Measurements from ENCODE around the gene ADAMTS16.

Gene ADAMTS16

DNA sequence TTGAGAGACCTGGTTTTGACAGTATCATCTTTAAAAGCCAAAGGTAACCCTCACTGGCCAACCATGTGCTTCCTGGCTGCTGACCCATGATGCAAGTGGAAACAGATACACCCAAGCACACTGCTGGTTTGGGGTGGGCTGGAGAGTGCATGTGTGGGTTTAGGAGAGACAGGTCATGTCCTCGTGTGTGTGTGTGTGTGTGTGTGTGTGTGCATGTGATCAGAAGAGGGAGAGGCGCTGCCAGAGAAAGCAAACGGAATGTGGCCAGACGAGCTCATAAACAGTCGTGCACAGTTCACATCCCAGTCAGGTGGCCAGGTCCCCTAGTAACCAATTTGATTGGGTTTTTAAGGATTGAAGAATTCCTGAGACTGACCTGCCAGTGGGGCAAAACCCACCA is 169.5 kb downstream of the ADAMTS16 start:
- no peak for DNase-seq (ENCODE audit: low read depth in 2 of 2, low spot score in 1 of 2)

DNA sequence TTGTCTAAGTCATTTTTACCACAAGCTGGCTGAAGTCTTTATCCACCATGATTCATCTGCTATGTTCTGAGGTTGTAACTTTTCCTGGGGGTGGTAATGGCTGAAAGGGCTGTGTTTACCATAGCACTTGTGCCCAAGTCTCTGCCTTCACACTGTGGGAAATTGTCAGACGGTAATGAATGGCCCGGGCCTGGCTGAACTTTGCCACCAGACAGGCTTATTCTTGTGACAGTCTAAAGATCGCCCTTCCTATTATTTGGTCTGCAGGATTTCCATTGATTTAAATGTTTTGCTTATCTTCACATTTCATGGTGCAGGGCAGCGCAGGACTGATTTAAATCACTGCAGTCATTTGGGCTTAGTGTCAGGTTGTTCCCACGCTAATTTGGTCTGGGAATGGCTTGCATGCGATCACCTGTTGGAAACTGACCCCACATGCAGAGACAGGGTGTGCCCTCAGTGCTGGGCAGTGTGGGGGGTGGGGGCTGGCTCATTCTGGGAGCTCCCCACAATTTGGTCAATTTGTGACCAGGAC is 173.0 kb downstream of the ADAMTS16 start:
- DNase-seq (ENCODE audit: low read depth in 2 of 2, low spot score in 1 of 2): no peak

DNA sequence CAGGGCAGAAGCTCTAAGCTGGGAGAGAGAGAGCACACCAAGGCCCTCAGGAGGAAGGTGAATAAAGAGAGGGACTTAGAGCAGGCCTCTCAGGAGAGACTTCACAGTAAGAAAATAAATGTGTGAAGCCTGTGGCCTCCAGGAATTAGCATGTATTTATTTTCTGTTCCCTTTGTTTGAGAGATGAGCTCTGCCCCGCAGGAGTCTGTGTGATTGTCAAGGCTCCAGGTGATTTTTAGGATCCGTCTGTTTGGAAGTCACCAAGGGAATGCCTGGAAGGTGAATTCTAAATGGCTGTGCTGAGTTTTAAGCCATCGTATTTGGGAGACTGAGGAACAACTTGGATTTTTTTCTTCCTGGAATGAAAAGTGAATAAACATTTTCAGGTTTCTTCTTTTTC is 174.0 kb downstream of the ADAMTS16 start:
- DNase-seq (ENCODE audit: low read depth in 2 of 2, low spot score in 1 of 2): no peak

DNA sequence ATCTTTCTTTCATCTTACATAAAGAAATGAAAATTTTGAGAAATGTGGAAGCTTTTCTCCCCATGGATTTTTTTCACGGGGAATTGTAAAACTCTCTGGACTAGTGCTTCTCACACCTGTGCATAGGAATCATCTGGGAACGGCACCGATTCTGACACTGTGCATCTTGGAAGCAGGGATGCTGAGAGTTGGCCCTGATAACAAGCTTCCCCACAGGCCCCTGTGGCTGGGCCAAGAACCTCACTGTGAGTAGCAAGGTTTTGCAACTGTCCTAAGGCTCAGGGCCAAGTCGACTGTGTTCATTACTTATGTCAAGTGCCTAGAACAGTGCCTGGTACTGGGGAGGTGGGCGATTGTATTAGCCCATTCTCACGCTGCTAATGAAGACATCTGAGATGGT is 174.5 kb downstream of the ADAMTS16 start:
- DNase-seq (ENCODE audit: low read depth in 2 of 2, low spot score in 1 of 2): no peak

DNA sequence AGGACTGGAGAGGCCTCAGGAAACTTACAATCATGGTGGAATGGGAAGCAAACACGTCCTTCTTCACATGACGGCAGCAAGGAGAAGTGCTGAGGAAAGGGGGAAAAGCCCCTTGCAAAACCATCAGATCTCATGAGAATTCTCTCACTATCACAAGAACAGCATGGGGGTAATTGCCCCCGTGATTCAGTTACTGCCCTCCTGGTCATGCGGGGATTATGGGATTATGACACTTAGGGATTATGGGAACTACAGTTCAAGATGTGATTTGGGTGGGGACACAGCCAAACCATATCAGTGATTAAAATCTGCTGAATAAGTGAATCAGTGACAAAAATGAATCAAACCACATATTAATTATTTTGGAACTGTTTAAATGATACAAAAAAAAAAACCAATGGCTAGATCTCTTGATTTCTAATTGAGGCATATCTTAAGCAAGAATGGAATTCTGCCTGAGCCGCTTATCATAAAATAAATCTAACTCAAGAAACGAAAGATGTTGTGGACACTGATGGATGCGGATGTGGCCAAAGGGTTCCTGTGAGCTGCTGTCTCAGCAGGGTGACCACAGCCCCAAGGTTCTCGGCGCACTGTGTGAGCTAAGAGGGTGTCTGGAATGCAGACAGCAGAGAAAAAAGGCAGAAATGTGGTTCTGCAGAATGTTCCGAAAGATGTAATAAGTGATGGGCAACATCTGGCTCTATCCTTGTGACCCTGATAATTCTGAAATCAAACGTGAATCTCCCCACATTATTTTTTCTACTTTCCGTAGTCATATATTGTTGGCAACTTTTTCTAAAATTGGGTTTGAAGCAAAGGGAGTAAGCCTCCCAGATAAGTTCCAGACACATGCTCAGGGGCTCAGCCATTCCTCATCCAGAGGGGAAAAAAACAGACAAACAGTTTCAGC is 175.2 kb downstream of the ADAMTS16 start:
- DNase-seq (ENCODE audit: low read depth in 2 of 2, low spot score in 1 of 2): no peak

DNA sequence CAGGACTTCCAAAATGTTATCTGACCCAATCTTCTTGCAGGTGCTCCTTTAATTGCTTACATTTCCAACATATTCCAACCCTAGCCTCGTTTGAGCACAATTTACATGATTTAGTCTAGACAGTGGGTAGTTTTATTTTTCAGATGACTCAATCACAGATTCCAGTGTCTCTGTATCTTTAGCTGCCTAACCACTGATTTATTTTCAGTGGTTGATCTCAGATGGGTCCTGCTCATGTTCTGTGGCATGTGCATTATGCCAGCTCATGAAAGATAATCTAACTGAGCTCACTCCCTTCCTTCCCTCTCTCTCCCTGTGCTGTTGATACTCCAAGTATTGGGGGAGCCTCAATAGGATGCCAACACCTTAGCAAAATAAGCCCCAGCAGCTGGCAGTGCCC is 176.2 kb downstream of the ADAMTS16 start:
- no peak for DNase-seq (ENCODE audit: low read depth in 2 of 2, low spot score in 1 of 2)

DNA sequence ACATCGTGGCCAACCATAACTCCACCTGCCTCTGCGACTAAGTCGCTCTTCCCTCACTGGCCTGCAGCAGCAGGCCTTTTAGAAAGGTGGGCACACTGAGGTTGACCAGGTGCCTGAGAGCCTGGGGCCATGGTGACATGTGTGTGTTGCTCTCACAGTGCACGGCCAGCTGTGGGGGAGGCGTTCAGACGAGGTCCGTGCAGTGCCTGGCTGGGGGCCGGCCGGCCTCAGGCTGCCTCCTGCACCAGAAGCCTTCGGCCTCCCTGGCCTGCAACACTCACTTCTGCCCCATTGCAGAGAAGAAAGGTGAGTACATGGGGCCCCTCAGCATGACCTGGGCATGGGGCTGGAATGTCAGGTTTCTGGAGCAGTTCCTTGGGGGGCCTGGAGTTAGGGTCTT is 177.8 kb downstream of the ADAMTS16 start:
- DNase-seq (ENCODE audit: low read depth in 2 of 2, low spot score in 1 of 2): no peak

DNA sequence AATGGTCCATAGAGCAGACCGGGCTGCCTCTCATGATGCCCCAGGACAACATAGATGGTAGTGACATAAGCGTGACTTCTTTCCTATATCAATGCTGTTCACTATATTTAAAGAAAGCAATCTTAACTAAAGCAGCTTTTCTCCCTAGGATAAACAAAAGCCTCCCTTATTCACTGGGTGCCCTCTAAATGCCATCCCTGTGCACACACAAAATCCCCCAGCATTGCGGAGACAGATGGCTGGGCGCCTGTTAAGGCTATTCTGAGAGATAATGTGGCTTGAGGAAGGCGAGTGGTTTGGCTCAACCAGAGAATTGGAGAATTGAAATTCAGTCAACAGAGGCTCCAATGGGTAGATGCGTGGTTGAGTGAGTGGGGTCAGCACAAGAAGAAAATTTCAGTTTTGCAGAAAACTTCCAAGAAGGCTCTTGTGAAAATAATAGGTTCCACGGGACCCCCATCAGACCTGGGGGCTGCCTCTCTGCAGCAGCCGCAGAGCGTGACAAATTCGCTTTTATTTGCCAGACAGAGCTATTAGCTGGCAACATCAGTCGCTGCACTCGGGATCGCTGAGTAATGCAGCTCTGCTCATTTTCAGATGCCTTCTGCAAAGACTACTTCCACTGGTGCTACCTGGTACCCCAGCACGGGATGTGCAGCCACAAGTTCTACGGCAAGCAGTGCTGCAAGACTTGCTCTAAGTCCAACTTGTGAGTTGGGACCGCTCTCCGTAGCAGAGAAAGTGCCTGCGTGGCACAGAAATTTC is 178.5 kb downstream of the ADAMTS16 start:
- DNase-seq (ENCODE audit: low read depth in 2 of 2, low spot score in 1 of 2): no peak

DNA sequence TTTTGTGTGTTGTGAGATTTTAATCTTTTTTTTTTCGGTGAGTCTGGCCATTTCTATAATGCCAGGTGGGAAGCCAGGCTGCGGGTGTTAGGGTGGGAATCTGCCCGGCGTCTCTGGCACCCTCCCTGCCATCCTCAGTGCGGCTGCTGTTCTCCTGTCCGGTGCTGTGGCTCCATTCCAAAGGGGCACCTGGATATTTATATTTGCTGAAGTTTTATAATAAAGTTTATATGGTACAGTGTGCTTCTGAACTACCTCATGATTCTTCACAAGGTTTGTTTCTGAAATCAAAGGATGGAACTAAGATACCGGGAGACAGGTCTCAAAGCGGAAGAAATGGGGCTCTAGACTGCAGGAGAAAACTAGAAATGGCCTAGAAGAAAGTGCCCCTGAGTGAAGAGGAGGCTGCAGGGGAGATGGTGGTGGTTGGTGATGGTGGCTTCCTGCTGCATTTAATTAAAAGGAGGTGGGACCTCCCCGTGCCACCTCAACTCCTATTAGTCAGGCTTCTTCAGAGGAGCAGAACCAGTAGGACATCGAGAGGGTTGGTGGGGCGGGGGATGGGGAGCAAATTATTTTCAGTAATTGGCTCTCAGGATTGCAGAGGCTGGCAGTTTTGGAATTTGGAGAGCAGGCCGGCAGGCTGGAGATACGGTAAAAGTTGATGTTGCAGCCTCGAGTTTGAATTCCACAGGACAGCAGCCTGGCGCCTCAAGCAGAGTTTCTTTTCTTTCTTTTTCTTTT is 180.1 kb downstream of the ADAMTS16 start:
- no peak for DNase-seq (ENCODE audit: low read depth in 2 of 2, low spot score in 1 of 2)

DNA sequence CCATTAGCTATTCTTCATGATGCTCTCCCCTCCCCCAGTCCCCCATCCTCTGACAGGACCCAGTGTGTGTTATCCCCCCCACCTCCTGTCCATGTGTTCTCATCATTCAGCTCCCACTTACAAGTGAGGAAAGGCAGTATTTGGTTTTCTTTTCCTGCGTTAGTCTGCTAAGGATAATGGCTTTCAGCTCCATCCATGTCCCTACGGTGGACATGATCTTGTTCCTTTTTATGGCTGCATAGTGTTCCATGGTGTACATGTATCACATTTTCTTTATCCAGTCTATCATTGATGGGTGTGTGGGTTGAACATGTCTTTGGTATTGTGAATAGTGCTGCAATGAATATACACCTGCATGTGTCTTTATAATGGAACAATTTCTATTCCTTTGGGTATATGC is 181.0 kb downstream of the ADAMTS16 start:
- no peak for DNase-seq (ENCODE audit: low read depth in 2 of 2, low spot score in 1 of 2)

DNA sequence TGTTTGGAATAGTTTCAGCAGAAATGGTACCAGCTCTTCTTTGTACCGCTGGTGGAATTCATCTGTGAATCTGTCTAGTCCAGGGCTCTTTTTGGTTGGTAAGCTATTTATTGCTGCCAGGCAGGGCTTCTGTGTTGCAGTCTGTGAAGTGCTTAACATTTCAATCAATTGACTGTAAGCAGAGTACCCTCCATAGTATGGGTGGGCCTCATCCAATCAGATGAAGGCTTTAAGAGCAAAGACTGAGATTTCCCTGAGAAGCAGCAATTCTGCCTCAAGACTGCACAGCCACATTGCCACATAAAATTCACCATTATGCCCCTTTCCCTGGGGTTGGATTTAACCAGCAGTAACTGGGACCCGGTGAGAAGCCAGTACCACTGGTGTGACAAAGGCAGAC is 183.4 kb downstream of the ADAMTS16 start:
- DNase-seq (ENCODE audit: low read depth in 2 of 2, low spot score in 1 of 2): no peak

DNA sequence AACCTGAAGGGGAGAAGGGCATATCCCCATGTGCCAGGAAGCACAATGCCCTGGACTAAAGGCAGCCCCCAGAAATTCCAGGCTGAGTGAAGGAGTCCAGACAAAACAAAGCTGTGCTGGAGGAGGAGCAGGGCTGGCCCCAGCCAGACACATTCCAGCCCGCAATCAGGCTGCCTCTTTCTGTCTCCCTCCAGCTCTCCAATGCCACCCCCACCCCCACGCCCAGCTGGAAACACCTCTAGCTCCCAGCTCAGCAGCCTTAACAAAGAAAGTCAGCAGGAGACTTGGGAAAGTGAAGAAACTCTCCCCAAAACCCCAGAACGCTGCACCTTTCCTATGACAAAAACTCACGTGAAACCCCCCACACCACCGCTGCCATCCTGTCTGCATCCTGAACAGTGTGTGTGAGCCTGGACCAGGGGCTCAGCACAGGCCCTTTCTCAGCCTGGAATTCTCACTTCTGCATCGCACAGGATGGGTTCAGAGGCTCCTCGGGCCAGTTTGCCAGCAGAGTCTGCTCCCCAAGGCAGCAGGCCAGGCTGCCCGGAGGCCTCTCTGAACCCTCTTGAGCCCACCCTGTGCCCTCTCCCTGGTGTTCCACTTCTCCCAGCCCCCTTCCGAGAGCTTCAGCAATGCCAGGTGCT is 186.1 kb downstream of the ADAMTS16 start:
- DNase-seq (ENCODE audit: low read depth in 2 of 2, low spot score in 1 of 2): no peak

DNA sequence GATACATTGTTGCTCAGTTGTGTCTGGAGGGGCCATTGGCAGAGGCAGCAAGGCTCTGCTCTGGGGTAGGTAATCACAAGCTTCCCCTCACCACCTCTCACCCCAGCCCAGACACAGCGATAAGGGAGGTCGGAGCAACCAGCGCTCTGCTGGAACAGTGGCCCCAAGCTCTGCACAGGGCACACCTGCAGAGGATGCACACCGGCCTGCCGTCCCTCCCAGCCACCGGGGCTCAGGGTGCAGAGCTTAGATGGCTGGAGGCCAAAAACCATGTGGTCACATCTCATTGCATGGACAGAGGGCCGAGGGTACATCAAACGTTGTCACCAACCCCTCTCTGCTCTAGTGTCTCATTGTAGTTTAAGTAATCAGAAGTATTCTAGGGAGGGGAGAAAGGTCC is 187.0 kb downstream of the ADAMTS16 start:
- DNase-seq (ENCODE audit: low read depth in 2 of 2, low spot score in 1 of 2): no peak

DNA sequence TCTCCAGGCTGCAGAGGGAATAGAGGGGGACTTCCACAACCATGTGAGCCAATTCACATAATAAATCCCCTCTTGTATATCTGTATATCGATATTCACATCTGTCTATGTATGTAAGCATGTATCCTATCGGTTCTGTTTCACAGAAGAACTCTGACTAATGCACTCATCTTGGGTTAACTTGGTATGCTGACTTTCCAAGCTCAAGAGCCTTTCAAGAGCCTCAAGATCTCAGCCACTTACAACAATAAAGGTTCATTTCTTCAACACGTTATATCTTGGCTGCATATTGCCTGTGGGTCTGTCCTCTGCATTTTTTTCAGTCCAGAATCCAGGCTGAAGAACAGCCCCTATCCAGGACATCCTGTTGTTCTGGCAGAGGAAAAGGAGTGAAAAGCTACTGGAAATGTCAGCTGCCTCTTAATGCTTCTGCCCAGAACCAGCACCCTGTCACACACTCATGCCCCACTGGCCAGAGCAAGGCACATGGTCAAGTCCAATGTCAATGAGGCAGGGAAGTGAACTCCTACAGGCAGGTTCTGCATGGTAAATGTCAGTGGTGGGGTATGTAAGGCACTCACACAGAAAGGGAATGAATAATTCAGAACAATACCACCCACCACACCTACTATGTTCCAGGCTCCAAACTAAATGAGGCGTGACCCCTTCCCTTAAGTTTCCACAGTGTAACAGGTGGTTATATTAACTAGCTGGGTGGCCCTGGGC is 190.8 kb downstream of the ADAMTS16 start:
- DNase-seq (ENCODE audit: low read depth in 2 of 2, low spot score in 1 of 2): no peak

DNA sequence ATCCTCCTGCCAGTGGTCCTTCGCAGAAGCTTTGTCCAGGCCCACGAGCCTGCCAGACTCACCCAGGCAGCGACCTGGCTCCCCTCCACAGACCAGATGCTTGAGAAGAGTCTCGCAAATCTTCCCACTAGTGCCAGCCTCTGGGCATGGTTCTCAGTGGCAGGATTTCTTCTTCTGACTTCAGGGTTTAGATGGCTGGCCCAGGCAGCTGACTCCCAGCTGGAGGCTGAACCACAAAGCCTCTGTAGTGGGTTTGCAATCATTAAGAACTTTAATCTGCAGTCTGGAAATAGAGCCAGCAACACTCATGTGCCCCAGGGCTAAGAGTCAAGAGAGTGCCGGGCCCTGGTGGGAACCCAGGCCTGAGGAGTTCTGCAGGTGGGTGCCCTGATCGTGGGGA is 191.7 kb downstream of the ADAMTS16 start:
- no peak for DNase-seq (ENCODE audit: low read depth in 2 of 2, low spot score in 1 of 2)

DNA sequence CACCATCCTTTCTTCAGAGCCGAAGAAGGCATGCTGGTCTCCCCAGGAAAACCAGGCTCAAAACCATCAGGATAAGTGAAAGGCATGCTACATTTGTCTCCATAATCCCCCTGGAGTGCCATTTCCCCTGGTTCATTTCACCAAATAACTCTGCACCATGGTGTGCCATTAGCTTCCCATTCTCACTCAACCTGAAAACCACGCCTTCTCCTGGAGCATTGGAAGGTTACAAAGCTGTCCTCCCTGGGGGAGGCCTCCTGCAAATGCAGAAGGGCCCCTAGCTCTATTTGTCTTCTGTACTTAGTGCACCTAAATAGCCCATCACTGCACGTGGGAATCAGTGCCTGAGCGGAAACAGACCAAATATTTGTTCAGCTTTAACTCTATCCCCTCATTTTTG is 192.2 kb downstream of the ADAMTS16 start:
- DNase-seq (ENCODE audit: low read depth in 2 of 2, low spot score in 1 of 2): no peak

DNA sequence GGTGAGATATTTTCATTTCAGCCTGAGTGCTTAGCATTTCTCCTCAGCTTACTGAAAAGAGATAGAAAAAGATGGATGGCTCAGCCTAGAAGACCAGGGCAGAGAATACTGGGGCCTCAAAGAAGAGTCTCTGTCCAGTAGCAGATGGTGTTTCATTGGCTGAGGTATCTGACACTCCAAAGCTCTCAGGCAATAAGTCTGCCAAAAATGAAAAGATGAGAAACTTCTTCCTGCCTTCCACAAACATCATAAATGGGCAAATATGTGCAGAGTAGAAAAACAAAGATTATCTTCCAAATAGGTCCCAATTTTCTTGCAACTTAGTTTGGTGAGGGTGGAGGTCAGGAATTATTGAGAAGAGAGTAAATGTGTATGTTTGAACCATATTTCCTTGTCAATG is 195.0 kb downstream of the ADAMTS16 start:
- DNase-seq (ENCODE audit: low read depth in 2 of 2, low spot score in 1 of 2): no peak

DNA sequence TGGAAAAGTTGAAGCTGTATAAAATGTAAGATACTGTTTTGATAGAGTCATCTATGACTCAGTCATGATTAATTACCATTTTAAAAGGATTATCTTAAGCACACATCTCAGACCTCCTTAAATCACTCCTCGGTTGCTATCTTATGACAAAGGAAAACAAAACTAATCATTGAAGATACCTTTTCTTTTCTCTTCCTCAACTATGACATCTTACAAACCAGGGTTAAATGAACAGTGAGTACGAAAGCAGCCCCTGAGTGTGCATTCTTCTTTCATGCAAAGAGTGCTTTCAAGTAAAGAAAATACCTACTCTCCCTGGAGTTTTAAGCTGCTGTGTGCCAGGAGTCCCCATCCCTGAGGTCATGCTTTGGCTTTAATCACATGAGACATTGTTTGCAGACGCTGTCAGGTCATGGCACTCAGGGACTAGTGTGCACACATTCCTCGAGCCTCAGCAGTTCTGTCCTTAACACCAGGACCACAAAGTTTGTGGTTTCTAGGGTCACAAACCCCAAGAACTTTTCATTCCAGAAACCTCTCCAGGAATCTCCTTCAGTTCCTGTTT is 195.7 kb downstream of the ADAMTS16 start:
- no peak for DNase-seq (ENCODE audit: low read depth in 2 of 2, low spot score in 1 of 2)

DNA sequence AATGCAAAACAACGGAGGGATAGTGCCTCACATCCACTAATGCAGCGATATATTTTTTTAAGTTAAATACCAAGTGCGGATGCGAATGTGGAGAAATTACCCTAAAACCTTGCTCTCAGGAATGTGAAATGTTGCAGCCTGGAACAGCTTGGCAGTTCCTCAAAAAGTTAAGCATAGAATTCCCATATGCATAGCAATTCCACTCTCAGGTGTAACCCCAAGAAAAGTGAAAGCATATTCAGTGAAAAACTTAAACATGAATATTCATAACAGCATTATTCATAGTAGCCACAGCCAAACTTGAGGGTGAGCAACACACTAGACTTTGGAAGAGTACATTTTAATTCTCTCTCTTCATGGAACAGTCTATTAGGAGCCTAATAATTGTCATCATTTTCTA is 199.1 kb downstream of the ADAMTS16 start:
- DNase-seq (ENCODE audit: low read depth in 2 of 2, low spot score in 1 of 2): no peak

DNA sequence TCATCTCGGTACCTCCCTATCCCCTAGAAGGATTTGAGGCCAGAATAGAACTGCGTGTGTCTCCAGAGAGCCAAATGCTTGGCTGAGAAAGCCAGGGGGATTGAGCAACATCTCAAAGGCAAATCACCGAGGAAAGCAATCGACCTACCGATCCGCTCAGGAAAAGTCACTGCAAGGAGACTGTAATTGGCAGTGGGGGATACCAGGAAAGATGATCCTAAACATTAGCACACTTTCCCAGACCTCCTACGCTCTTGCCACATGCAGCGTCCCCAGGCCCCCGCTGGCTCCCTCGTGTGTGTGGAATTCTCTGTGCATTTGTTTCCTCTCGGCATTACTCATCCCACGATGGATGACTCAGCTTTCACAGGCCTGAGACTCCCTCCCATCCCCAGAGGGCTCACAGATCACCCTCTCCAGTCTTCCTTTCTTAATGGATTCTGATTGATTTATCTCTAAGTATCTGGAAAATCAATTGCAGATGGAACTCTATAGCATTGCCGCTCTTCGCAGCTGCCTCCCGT is 200.1 kb downstream of the ADAMTS16 start:
- no peak for DNase-seq (ENCODE audit: low read depth in 2 of 2, low spot score in 1 of 2)

Data from stimulated activated CD8-positive, alpha-beta memory T cell treated with anti-CD3 and anti-CD28 coated beads, Interleukin-4, amount 100 ng/mL, for 1 hour (primary cell).